NCI-H82 treated with DMSO at 0.1 percent for 48 hours (cell line): ENCODE results near the gene SLC39A11.
"Not testable (repeated sequence)": the region's sequence is repeated elsewhere in the genome, so short reads cannot be mapped to it uniquely, and the experiment has no call there.

ENCODE experiments used
- DNase-seq: peaks from one replicate; lab custom pipeline; 2025; ENCODE audit not compliant: unreplicated experiment; lab: John Stamatoyannopoulos, UW

The SLC39A11 gene

DNA sequence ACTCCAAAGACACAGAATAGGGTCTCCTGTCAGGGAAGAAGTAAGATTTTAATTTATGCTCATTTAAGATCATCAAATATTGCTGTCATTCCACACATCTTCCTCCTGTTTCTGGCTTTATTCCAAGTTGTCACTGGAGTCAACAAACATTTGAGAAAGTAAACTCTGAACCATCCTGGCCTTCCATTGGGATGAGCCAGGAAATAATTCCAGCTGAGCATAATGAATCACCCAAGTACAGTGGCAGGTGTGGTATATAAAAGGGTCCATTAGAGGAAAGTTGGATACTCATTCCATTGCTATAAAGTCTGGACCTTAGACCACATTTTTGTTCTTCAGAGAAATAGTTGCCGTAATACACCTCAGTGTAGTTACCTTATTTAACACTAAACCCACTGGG, 246.1 kb downstream of the SLC39A11 start:
- no peak for DNase-seq

DNA sequence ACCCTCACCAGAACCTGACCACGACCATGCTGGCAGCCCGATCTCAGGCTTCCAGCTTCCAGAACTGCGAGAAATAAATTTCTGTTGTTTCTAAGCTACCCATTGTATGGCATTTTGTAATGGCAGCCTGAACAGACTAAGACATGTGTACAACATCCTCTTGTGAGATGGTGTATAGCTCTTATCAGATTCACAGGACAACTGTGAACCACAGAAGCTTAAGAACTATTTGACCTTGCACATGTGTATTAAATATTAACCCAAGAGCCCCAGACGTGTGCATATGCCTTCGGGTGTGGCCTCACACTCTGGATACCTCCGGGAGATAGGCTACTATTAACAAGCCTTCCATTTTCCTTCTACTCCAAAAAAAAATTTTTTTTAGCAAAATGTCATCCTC, 248.9 kb downstream of the SLC39A11 start:
- no peak for DNase-seq

DNA sequence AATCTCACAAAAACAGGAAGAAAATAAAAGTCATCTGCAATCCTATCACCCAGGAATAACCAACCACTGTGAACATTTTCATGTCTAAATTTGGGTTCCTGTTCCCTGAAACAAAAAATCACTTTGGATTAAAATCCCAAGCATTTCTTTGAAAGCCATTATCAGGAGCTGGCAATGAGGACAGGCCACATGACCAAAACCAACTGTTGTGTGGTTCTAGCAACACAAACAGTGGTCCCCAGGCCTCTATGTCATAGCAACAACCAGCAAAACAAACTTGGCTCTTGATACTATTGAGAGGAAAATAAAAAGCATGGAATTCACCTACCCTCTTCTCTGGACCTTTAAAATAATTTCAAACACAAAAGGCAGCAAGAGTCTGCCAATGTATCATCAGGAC, 252.5 kb downstream of the SLC39A11 start:
- no peak for DNase-seq

DNA sequence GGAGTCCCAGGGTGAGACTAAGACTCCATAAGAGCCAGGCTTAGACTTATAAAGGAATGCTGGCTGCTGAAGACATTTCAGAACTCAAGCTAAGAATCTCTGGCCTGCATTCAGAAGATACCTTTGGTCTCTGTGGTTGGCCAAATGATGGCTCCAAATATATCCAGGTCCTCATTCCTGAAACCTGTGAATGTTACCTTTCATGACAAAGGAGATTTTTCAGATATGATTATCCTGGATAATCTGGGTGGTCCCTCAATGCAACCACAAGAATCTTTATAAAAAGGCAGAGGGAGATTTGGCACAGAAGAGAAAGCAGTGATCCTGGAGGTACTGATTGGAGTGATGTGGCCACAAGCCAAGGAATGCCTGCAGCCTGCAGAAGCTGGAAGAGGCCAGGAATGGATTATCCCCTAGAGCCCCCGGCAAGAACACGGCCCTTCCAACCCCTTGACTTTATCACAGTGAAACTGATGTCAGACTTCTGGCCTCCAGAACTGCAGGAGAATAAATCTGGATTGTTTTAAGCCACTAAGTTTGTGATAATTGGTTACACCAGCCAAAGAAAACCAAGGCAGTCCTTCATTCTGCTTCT, 253.3 kb downstream of the SLC39A11 start:
- no peak for DNase-seq

DNA sequence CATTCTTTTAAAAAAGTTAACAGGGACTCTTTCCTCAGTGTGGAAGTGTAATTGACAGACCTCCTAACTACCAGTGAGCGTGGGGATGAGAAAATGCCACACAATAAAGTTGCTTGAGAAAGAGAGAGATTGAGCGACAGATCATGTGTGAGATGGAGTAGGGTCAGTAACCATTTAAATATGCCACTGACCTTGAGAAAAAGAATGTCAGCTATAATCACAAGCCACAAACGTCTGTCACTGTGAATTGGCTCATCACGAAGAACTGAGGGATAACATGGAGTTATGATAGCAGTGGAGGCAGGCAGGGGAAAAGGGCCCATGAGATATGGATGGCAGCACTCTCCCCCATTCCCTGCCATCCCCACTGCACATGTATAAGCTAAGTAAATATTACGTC, 253.9 kb downstream of the SLC39A11 start:
- DNase-seq: no peak

DNA sequence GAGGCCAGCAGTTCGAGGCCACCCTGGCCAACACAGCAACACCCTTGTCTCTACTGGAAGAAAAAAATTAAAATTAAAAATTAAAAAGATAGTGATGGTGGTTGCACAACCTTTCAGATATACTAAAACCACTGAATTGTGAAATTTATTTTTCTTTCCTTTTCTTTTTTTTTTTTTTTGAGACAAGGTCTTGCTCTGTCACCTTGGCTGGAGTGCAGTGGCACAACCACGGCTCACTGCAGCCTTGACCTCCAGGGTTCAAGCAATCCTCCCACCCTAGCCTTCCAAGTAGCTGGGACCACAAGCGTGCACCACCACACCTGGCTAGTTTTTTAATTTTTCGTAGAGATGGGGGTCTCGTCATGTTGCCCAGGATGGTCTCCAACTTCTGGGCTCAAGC, 254.4 kb downstream of the SLC39A11 start:
- no peak for DNase-seq

DNA sequence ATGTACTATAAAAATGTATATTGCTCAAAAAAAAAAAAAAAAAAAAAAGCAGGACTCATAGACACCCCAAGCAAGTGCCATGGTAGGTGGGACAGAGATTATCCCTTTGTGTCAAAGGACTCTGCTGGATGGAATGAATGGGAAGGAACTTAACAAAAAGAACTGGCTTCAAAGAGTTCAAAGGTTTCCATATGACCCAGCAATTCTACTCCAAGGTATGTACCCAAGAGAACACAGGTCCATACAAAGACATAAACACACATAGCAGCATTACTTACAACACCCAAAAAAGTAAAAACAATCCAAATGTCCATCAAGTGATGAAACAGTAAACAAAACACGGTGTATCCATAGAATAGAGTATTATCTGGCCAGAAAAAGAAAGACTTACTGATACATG, 255.2 kb downstream of the SLC39A11 start:
- DNase-seq: no peak

DNA sequence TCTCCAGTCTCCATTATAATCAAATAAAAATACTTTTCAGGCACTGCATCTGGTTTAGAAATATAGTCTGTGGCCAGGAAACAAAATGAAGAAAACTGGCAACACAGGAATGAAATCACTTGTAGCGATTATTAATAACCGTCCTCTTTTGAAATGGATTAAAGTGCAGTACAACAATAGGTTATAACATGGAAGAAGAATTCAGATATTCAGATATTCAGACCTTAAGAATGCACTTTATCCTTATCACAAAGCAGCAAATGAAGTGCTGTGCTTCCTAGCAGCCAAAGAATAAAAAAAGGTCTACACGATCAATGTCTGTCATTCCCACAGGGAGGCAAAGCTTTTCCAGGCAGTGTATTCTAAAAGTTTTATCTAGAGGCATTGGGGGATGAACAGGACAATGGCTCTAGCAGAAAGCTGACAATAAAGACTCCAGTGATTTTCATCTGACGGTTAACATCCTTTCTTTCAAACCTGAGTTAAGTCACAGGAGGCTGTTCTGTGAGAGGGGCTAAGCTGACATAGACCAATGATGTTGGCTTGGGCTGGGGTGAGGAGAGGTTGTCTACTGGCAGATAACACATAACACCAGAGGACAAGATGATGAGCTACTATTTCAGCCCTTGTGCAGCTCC, 259.2 kb downstream of the SLC39A11 start:
- no peak for DNase-seq

DNA sequence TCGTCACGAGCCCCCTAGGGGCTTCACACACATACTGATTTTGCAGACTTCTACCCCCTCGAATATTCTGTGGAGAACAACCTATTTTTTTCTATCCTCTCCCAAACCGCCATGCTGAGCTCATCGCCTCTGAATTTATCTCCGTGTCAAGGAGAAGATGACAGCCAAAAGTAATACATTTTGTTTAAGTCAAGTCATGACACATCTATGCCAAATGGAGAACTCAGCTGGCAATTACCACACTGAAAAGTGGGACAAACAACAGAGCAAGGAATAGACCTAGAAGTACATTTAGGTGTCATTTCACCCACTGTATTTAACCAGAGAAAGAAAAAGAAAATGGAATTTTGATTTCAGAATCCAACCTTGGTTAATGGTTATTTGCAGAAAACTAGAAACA, 260.2 kb downstream of the SLC39A11 start:
- DNase-seq: no peak

DNA sequence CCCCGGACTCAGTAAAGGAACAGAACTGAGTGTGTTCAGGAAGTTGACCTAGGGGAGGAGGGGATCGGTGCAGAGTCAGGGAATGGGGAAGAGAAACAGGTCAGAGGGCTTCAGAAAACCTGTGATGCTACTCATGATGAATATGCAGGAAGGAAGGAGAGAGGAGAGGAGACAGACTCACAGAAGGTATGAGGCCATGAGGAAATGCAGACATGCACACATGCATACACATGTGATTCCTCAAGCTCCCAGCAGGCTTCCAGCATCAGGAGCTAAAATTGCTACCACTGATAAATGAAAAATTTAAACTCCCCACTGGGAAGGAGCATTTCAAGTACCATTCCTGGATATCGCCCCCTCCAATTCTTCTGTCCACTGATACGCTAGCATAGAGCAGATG, 262.6 kb downstream of the SLC39A11 start:
- DNase-seq: no peak

DNA sequence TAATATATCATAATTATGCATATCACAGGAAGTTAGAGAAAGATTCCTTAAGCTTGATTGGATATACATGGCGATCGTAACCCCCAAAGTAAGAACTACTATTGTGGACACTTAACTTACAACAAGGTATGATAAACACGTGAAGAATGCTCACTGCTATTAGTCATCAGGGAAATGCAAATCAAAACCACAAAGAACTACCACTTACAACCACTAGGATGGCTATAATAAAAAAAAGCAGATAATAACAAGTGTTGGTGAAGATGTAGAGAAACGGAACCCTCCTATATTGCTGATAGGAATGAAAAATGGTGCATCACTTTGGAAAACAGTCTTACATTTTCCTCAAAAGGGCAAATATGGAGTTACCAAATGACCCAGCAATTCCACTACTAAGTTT, 265.9 kb downstream of the SLC39A11 start:
- DNase-seq: no peak

DNA sequence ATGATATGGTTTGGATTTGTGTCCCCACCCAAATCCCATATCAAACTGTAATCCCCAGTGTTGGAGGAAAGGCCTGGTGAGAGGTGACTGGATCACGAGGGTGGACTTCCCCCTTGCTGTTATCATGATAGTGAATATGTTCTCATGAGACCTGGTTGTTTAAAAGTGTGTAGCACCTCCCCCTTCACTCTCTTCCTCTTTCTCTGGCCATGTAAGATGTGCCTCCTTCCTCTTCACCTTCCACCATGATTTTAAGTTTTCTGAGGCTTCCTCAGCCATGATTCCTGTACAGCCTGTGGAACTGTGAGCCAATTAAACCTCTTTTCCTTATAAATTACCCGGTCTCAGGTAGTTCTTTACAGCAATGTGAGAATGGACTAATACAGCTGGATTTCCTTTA, 266.4 kb downstream of the SLC39A11 start:
- not testable (repeated sequence) for DNase-seq

DNA sequence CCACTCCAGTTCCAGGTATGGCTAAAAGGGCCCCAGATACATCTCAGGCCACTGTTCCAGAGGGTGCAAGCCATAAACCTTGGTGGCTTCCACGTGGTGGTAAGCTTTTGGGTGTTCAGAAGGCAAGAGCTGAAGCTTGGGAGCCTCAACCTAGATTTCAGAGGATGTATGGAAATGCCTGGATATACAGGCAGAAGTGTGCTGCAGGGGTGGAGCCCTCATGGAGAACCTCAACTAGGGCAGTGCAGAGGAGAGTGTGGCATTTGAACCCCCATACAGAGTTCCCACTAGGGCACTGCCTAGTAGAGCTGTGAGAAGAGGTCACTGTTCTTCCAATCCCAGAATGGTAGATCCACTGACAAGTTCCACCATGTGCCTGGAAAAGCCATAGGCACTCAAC, 267.3 kb downstream of the SLC39A11 start:
- no peak for DNase-seq

DNA sequence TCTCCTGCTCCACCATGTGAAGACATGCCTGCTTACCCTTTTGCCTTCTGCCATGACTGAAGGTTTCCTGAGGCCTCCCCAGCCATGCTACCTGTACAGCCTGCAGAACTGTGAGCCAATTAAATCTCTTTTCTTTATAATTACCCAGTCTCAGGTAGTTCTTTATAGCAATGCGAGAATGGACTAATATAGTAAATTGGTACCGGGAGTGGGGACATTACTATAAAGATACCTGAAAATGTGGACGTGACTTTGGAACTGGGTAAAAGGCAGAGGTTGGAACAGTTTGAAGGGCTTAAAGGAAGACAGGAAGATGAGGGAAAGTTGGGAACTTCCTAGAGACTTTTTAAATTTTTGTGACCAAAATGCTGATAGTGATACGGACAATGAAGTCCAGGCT, 268.2 kb downstream of the SLC39A11 start:
- DNase-seq: not testable (repeated sequence)

DNA sequence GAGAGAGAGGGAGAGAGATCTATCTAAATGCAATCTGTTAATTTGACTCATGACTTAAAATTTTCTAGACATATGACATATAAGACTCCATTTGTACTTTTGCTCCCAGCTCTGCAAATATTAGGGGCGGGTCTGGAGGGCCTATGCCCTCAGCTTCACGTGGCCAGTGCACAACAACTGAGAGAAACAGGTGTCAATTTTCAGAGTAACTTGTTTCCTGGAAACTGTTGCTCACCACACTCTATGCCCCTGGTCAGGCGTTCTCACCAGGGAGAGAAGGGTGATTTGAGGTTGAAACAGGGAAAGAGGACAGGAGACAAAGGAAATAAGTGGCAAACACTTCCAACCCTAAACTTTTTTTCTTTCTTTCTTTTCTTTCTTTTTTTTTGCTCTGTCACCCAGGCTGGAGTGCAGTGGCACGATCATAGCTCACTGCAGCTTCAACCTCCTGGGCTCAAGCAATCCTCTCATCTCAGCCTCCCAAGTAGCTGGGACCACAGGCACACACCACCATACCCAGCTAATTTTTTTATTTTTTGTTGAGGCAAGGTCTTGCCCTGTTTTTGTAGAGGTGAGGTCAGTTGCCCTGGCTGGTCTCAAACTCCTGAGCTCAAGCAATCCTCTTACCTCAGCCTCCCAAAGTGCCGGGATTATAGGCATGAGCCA, 270.0 kb downstream of the SLC39A11 start:
- DNase-seq: no peak

DNA sequence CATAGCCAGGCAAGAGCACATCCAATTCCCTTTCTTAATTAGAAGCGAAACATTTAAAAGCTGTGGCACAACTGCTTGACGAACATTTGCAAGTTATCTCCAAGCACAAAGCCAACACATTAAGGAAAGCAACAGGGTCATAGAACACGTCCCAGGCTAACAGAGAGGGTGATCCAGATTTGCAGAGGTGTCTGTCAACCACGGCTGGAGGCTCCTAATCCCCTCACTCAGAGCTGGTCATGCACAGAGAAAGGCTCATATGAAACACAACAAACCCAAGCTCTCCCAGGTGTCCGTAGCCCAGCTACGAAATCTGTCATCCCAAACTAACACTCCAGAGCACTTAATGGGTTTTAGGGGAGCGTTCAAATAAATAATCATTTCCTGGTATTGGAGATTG, 276.1 kb downstream of the SLC39A11 start:
- no peak for DNase-seq

DNA sequence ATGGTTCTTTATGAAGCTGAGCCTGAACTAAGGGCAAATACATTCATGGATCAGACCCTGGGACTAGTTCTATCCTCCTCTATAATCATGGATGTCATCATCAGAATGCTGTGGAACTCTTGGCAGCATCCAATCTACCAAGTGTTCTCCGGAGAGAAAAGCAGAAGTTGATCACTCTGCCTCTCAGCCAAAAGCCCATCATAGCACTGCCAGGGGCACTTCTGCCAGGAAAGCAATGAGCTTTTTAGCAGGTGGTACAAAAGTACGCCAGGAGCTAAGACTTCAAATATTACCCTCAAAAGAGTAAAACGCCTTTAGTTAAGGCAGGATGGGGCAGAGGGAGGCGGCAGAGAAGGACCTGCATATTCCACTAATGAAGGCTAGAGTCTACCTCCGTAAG, 279.0 kb downstream of the SLC39A11 start:
- DNase-seq: no peak

DNA sequence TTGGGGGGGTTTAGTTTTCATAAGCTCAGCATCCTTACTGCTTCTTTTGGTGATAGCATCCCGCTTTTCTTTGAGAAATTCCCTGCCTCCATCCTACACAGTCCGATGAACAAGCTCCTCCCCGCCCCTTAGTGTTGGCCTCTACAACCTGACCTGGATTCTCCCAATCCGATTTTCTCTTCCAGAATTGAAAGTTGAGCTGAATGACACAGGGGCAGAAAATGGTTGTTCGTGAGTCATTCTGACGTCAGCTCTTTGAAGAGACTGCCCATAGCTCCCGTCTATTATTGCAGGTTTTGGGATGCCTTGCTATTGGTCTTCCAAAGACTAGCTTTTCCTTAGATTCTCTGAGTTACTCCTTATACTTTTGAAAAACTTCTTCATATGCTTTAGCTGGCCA, 279.7 kb downstream of the SLC39A11 start:
- DNase-seq: no peak

DNA sequence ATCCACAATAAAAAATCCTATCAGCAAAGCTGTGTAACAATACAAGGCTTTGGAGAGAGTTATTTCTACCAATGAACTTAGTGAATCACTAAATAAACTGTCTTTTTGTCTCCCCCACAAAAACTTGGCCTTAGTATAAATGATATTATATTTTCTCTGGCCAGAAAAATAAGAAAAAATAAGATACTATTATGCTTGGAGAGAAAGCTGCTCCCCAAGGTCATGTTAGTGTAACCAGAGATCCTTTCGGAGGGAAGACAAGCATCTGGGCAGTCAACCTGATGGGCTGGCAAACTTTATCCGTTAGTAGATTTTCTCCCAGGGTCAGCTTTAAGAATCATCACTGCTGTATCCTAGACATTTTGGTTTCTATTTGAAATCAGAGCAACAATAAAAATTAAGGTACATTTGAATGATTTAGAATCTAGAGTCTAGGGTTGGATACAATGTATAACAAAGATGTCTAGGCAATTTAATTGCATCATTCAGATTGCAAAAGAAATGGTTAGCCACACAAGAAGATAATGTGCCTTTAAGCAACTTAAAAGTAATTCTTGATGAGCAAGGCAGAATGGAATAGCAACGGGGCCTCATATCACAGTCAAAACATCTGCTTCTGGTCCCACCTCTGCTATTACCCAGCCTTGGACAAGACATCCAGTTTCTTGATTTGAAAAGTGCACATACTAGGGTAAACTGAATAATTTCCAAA, 280.4 kb downstream of the SLC39A11 start:
- DNase-seq: no peak

DNA sequence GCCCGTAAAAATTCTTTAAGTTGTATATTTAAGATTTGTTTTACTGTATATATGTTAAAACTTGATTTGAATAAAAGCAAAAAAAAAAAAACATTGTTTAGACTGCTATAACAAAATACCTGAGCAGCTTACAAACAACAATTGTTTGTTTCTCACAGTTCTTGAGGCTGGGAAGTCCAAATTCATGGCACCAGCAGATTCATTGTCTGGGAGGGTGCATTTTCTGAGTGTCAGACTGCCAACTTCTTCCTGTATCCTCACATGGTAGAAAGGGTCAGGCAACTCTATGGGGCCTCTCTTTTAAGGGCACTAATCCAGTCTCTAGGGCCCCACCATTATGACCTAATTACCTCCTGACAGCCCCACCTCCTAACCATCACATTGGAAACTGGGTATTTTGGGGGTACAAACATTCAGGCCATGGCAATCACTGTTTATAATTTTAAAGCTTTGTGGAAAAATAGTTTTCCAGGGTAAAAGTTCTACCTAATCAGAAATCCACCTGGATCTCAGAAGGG, 281.4 kb downstream of the SLC39A11 start:
- no peak for DNase-seq

DNA sequence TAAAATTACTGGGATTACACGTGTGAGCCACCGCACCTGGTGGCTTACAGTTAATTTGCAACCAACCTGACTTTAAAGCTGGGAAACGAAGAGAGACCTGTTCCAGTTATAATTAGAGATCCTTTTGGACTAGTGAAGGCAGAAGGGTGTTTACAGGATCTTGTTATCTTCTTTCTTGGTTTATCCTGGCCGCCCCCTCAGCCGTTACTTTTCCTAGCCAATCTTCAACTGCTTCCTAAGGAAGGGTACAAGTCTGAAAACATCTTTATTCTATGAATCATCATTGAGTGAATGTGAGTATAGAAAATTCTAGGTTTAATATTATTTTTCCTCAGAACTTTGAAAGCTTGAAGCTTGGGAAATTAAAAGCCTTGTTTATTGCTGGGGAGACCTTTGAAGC, 286.5 kb downstream of the SLC39A11 start:
- no peak for DNase-seq
